AG08396 (cell line): ENCODE measurements around the gene TNK2.
"Not testable (repeated sequence)": the region's sequence is repeated elsewhere in the genome, so short reads cannot be mapped to it uniquely, and the experiment has no call there.

Source experiments
- DNase-seq: peaks from one replicate; pipeline ENCODE4 v3.0.0; 2012; ENCODE audit warnings: low spot score, mixed read lengths

Gene TNK2

DNA sequence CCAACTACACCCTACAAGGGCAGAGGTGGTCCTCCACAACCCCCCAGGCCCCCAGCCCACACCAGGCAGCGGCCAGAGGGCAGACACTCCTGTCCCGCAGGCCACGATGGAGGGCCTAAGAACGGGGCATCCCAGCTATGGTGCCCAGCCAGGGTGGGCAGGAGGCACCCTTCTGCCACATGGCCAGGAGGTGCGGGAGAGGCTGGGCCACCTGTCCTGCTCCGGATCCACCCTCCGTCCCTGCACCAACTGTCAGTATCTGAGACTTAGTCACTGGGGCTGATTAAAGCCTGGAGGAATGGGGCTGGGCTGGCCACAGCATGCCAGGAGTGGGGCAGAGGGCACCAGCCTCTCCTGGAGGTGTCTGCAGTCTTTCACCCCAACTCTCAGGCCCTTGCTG is 37.9 kb downstream of the TNK2 start:
- DNase-seq, result peak; percentile 81

DNA sequence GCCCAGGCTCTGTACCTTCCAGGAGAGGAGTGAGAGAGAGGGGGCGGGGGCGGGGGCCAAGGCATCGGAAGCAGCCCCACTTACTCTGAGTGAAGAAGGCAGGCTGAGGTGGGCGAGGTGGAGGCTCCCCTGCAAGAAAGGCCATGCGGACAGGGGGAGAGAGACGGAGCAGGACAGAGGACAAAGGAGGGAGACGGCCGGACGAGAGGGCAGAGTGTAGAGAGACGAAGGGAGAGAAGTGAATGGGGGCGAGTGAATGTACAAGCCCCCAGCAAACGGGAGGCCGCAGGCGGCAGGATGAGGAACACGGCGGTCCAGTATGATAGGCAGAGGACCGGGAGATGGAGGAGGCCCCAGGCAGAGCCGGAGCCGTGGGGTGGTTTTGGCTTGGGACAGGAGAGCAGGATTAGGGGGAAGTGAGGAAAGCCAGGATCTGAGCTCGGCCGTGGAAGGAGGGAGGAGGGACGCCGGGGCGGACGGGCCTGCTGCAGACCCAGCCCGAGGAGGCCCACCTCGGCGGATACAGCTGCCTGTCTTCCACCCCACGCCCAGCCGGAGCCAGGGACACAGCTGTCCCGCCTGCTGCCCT is 38.8 kb downstream of the TNK2 start:
- no peak for DNase-seq

DNA sequence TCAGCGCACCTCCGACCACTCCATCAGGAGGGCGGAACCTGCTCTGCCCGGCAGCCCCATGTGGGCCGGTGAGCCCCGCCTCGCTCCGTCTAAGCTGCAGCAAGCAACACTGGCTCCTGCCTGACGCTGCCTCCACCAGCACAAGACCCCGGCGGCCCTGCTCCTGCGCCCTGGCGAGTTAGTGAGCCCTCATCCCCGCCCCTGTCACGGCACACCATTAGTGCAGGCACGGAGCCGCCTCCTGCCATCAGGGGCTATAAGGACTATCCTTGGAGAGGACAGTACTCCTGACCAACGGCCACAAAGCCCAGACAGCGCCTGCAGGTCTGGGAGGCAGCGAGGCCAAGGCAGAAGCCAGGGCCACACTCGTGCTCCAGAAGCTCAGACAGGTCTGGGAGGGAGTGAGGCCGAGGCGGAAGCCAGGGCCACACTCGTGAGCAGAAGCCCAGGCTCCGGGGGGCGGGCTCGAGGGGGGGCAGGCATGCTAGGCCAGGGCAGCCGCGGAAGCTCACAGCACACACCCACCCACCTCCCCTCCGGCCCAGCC is 39.4 kb downstream of the TNK2 start:
- no peak for DNase-seq

DNA sequence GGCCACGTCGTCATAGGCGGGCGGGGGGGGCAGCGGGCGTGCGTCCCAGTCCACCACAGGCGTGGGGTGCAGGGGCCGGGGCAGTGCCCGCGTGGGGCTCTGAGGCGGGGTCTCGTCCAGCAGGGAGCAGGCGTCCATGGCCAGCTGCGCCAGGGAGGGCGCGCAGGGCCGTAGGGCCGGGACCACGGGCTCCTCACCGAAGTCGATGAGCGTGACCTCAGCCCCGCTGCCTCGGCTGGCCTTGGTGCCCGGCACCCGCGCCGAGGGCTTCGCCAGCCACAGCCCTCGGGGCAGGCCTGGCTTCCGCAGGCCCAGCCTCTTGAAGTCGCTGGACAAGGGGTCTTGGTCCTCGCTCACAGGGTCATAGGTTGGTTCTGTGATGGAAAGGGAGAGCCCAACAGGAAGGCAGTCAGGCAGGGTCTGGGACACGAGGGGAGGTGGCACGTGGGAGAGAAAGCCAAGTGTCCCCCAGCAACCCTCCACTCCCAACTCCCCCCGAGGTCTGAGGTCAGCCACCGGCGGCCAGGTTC is 40.0 kb downstream of the TNK2 start:
- DNase-seq, result no peak

DNA sequence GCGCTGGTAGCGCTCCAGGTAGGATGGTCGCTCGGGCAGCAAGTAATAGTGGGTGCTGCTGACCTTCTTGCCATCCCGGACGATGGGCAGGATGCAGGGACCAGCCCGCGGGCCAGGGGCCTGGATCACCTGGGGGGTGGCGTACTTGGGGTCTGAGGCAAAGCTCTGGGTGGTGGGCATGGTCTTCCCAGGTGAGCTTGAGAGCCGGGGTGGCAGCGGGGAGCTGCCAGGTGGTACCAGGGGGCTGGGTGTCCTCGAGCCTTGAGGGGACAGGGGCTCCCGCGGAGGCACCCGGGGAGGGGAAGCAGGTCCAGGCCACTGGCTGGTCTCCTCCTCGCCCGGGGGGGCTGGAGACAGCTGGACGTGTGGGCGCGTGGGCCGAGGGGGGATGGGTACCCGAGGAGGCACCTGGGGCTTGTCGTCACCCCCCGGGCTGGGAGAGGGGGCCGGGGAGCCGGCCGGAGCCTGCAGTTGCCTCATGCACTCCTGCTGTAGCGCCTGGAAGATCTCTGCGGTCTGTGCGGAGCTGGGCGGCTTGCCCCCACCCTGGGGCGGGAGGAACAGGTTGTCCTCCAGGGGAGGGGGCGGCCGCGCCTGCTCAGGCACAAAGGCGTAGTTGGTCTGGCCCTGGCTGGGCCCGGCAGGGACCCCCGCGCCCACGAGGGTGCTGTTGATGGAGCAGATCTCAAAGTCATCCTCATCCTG is 40.6 kb downstream of the TNK2 start:
- no peak for DNase-seq

DNA sequence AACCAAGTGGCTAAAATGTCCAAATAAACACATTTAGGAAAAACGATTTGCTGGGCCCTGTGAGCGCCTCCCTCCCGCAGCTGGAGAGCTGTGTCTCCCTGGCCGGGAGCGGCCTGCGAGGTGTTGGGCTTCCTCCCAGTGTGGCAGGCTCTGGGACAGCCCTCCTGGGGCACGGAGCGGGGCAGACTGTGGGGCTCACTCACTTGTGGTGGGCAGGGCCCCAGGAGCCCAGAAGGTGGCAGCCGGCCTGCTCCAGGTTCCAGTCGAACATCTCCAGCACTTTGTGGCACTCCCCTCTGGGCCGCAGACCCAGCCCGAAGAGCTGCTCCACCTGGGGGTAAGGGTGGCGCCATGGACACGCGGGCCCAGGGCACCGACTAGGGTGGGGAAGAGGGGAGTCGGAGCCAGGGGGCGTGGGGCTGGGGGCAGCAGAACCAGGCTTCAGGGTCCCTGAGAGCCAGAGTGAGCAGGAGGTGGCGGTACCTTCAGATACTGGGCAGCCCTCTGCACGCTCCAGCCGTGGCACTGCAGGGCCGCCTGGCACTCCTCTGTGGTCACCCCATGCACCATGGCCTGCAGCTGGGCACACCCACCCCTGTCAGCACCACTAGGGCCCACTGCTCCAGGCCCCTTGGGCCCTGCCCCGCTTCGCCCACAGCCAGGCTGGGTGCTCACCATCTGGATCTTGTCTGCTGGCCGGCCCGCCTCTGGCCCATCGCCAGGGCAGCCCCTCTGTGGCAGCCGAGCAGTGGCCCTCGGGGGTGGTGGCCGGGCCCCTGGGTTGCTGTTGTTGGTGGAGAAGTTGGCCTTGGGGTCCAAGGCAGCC is 41.5 kb downstream of the TNK2 start:
- no peak for DNase-seq

DNA sequence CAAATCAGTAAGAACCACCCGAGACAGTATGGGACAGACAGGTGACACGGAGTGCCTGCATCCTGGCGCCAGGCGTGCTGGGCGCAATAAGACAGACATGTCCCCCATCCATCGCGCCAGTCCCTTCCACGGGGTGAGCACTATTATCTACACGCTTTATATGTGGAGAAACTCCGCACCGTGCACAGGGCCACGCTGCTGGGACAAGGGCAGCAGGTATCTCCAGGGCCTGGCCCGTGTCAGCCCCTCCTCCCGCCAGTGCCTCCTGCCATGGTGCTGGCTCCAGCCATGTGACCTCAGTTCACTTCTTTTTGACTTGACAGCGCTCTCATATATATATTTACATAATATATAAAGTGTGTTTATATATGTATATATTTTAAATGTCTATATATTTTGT is 42.6 kb downstream of the TNK2 start:
- no peak for DNase-seq

DNA sequence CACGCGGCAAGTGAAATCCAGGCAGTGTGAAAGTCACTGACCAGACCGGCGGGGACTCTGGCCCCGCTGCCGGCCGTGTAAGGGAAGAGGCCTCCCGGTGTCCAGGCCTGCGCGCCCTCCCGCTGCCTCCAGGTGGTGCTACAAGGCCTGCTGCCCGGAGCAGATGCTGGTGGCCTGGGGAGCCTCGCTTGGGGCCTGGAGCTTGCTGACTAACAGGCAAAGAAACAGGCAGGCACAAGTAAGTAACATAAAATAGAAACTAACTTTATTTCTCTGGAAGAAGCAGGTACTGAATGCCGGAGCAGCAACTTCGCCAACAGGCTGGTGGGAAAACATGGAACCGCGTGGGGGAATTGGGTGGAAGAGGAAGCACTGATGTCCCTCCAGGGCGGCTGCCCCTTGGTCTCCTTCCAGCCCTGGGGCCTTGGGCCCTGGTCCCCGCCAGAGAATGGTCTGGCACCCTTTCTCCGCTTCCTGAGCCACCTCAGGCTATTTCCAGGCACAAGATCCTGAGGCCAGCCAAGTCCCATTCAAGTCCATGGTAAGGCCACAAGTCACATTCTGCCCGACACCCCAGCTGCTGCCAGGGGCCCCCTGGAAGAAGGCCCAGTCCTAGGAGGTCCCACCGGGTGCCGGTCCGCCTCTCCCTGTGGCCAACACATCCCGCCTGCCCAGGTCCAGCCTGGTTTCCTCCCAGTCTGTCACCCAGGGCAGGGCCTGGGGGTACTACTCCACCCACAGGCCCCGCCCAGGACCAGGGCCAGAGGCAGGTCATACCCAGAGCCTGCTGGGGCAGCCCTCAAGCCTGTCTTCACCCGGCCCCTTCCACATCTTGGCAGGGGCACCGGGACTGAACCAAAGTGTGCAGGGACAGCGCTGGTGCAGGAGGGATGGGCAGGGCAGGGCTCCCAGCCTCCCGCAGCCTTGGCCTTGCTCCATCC is 45.0 kb downstream of the TNK2 start:
- peak; percentile 94 for DNase-seq

DNA sequence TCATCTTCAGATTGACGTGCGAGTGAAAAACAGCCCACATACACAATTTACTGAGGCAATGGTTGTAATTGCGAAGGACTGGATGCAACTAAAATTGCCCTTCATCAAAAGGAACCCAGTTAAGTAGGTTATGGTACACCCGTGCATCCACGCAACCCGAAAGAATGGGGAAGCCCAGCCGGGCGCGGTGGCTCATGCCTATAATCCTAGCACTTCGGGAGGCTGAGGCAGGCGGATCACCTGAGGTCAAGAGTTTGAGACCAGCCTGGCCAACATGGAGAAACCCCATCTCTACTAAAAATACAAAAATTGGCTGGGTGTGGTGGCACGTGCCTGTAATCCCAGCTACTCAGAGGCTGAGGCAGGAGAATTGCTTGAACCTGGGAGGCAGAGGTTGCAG is 46.0 kb downstream of the TNK2 start:
- DNase-seq, result not testable (repeated sequence)

DNA sequence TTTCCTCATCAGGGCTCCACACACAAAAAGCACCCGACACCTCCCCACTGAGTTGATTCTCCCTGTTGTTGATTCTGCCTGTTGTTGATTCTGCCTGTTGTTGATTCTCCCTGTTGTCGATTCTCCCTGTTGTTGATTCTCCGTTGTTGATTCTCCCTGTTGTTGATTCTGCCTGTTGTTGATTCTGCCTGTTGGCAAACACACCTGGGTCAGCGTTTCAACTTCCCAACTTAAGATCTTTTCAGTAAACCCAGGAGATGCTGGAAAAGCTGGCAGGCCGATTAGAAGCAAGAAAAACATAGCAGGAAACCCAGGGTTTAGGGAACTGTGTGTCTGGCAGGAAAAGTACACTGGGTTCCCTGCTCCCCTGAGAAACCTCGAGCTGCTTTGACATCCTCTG is 47.9 kb downstream of the TNK2 start:
- no peak for DNase-seq

DNA sequence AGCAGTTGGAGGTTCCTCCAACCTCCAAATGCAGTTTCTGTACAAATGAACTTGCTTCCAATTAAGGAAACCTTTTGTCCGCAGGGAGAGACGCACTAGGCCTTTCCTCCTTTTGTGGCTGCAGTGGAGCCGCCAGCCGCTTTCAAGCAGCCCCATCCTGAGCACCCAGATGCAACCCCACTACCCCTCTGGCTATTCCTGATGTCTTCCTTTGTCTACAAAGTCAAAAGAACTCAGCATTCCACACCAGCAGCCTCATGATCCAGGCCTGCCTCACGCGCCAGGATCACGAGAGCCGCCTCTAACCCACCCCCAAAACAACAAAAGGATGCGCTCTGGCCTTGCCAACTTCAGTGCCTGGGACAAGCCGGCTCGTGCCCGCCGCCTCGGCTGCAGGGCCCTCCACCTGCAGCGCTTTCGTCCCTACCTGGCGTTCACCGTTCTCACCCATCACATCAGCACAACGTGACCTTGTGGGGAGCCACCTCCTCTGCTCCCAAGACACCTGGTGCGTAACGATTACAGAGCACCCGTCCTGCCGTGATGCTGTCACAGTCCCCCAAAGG is 48.4 kb downstream of the TNK2 start:
- DNase-seq, result no peak

DNA sequence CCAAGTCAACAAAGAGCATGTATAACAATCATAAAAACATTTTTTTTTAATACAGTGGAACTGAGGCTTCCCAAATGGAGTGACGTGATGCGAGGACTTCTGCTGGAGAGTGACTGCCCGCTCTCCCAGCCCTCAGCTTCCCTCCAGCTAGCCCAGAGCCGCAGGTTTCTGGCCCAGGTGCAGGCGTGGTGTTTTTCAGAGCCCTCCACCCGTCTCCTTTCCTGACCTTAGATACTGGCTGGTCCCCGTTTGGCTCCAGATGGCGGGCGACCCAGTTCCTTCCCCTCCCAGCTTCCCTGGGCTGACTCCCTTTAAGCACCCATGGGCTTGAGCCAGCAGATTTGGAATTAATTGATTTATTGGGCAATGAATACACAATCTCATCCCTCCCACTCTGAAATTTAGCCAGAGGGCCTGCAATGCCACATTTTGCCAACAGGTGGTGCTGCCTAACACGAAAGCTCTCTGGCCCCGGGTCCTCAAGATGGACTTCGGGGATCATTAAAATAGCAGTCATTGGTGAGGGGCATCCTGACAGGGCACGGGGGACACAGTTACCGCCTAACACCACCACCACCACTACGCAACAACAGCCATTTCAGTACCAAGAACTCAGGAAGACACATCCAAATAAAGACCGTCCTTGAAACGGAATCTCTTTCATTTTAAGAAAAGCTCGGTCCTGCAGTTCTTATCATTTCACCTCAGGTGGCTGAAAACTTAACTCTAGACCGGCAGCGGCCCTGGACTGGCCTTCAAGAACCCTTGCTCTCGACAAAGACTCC is 49.1 kb downstream of the TNK2 start:
- peak; percentile 85 for DNase-seq

DNA sequence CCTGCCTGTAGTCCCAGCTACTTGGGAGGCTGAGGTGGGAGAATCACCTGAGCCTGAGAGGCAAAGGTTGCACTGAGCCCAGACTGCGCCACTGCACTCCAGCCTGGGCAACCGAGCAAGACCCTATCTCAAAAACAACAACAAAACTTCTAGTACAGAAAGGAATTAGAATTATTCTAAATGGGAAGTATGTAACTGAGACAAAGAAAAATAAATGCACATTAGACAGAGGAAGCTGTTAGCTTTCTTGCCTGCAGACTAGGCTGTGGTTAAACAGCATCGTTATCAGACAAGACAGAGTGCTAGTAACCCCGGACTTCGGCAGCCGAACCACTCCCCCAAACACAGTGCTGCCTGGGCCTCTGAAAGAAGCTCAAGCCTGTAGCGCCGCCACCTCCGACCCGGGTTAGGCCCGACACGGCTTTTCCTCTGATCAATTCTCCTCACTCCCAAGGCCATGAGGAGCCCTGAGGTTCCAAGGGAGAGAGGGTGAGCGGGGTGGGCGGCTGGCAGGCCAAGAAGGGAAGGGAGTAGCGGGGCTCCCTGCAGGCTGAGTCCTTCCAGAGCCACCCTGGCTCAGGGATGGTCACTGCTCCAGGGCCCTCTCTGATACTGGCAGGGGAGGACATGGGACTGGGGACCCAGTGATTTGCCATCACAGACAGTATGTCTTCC is 51.8 kb downstream of the TNK2 start:
- DNase-seq, result no peak

DNA sequence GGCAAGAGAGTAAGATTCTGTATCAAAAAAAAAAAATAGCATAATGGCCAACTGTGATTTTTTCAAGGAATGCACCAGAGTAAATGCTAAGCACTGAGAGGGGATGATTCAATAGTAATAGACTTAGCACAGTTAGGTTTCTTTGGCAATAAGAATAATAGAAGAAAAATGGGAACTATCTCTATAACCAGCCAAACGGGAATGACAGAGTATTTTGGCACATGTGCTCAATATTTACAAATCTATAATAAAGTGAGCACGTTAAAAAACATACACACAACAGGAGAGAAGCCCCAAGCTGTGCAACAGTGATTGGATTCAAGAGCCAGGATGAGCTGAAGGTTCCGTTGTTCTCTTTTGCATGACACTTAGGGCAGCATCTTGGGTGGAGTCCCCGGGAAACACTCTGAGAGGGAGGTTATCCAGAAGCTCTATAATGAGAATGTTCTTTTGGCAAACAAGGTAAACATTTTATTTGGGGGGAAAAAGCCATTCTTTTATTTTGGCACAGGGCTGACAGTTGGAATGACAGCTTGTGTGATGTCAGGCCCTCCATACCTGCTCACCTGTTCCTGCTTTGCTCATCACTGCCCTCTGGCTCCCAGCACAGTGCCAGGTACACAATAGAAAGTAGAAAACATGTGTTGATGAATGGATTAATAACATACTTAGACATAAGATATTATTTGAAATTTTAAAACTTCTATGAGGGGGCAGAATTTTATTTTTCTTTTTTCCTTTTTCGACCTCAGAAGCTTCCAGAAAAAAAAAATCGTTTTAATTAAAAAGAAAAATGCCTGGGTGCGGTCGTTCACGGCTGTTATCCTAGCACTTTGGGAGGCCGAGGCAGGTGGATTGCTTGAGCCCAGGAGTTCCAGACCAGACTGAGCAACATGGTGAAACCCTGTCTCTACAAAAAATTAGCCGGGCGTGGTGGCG is 52.6 kb downstream of the TNK2 start:
- no peak for DNase-seq

DNA sequence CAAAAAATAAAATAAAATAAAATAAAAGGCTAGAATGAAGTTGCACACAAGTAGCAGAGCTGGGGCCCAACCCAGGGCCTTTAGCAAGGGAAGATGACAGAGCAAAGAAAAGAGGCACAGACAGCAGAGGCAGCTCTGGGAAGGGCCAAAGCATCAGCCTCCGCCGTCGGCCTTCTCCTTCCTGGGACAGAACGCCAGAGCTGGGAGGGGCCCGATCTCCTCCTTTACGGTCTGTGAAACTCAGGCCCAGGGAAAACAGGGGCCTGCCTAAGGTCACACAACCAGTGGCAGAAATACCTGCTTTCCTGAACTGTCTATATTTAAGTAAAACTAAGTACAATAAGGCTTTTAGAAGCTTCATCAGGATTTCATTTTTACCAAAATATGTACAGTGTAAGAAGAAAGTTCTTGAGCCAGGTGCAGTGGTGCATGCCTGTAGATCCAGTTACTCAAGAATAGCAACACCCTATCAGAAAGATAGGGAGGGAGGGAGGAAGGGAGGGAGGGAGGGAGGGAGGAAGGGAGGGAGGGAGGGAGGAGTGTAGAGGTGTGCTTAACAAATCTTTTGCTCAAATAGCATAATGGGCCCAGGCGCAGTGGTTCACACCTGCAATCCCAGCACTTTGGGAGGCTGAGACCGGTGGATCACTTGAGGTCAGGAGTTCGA is 53.6 kb downstream of the TNK2 start:
- DNase-seq, result no peak

DNA sequence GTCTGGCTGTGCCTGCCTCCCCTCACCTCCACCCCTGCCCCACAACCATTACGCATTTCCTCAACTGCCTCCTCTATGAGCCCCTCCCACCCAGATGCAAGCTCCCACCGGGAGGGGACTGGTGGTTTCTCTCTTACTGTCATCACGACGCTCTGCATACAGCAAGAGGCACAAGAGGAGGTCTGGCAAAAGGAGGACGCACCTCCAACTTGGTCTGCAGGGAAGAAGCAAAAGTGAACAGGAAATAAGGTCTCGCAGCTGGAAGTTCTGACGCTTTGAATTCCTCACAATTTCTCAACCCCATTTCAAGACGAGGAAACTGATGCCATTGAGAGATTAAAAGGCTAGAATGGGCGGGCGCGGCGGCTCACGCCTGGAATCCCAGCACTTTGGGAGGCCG is 54.4 kb downstream of the TNK2 start:
- no peak for DNase-seq

DNA sequence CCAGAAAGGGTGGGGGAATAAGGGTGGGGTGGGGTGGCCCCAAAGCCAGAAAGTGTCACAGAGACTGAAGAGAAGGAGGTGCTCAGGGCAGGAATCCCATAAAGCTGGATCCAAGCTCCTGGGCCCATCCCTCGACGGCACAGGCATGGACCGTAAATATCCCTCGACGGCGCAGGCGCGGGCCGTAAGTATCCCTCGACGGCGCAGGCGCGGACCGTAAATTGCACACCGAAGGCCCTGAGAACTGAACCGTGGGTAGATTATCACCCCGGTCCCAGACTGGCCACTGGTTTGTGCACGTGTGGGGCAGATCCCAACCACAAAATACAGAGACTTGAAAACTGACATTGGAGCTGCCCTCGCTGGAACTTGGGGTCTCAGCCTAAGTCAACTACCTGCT is 55.3 kb downstream of the TNK2 start:
- no peak for DNase-seq
